K562 (cell line): ENCODE results near the gene CD1E. TPM values are rescaled to one million over a fixed set of nuclear protein-coding genes. Genes with fewer than 3 reads are reported as not detected.

Experiments used
- ATAC-seq: fragments of 200-7000 bp; cut with Tn5 transposase; 3 replicates; pipeline ENCODE4 v1.9.1; 2020; ENCODE audit warnings: moderate library complexity
- BruUV-seq: library from RNA; stranded (reverse); fragments of 400-500 nt; replicated peaks from 2 replicates; lab custom pipeline; 2021; lab: Mats Ljungman, UMichigan
- CTCF ChIA-PET: fragments of 300-600 bp; formaldehyde crosslinking; extraction: SDS; loops from one replicate; lab custom pipeline; 2021; ENCODE audit warnings: low intra/inter-chr PET ratio; lab: Yijun Ruan, JAX
- POLR2A ChIA-PET: fragments of 300-600, 350-650 bp; sonication (Branson Sonifier 250); formaldehyde crosslinking; extraction: SDS; loops from one replicate; lab custom pipeline; 2021; ENCODE audit warnings: antibody characterized with exemption, inconsistent platforms; lab: Yijun Ruan, JAX
- DNase-seq, 4 experiments: peaks; one replicate each; pipeline versions ENCODE4 v3.0.0 to v3.0.0-alpha.2; 2011 to 2018; ENCODE audit warnings: low spot score in 3 of 4, mixed read lengths in 3 of 4; ENCODE audit errors: extremely low read depth in 1 of 4
- FAIRE-seq: peaks from 2 replicates; lab custom pipeline; 2011; peaks lifted over from hg19 to GRCh38; lab: Jason Lieb, UNC
- H2AFZ ChIP-seq: 2 replicates; pipeline ENCODE4 v1.6.0; 2011; ENCODE audit warnings: low read depth, low read length, control low read depth, inconsistent platforms
- H3K27ac ChIP-seq: fragments of 200-600 bp; 3 replicates; pipeline ENCODE4 v1.8.0; 2011; ENCODE audit warnings: low read depth, mild to moderate bottlenecking, control low read depth, inconsistent platforms, low read length, moderate library complexity, mixed read lengths; ENCODE audit errors: extremely low read depth
- H3K27me3 ChIP-seq, 2 experiments: fragments of 300-600 bp in 1 of 2; 2 replicates in 1 of 2; 3 replicates in 1 of 2; pipeline versions ENCODE4 v1.6.0 to v1.8.0; 2011; ENCODE audit warnings: inconsistent platforms in 2 of 2, low read length in 2 of 2, mild to moderate bottlenecking in 1 of 2, mixed read lengths in 1 of 2, moderate library complexity in 1 of 2; ENCODE audit not compliant: control insufficient read depth in 2 of 2, insufficient read depth in 2 of 2
- H3K36me3 ChIP-seq: fragments of 300-600 bp; 3 replicates; pipeline ENCODE4 v1.8.0; 2011; ENCODE audit warnings: mild to moderate bottlenecking, low read length, inconsistent platforms; ENCODE audit not compliant: control insufficient read depth, insufficient read depth
- H3K4me1 ChIP-seq, 2 experiments: fragments of 200-600 bp in 1 of 2; replicated peaks in 1 of 2; 2 replicates in 1 of 2; 3 replicates in 1 of 2; pipeline versions ENCODE4 v1.5.1 to v1.8.0; 2011; ENCODE audit warnings: inconsistent platforms in 2 of 2, low read length in 2 of 2, mild to moderate bottlenecking in 1 of 2, mixed read lengths in 1 of 2, moderate library complexity in 1 of 2; ENCODE audit not compliant: control insufficient read depth in 2 of 2, insufficient read depth in 2 of 2
- H3K4me2 ChIP-seq: 2 replicates; pipeline ENCODE4 v1.6.1; 2011; ENCODE audit warnings: low read length, control low read depth, inconsistent platforms, mixed read lengths; ENCODE audit not compliant: insufficient read depth
- H3K4me3 ChIP-seq: fragments of 200-600 bp; sonication (generic), shearing (Covaris generic); 2 replicates; pipeline ENCODE4 v1.5.1; 2016; ENCODE audit warnings: control low read depth, inconsistent platforms
- H3K79me2 ChIP-seq: fragments of 200-600 bp; 3 replicates; pipeline ENCODE4 v1.8.0; 2011; ENCODE audit warnings: low read length, inconsistent platforms; ENCODE audit not compliant: control insufficient read depth, insufficient read depth
- H3K9ac ChIP-seq, 2 experiments: 2 replicates each; pipeline versions ENCODE4 v1.6.0 to v1.6.1; 2011; ENCODE audit warnings: low read depth in 2 of 2, low read length in 2 of 2, control low read depth in 1 of 2, inconsistent platforms in 1 of 2, mild to moderate bottlenecking in 1 of 2, mixed read lengths in 1 of 2; ENCODE audit not compliant: insufficient read depth in 1 of 2
- H3K9me1 ChIP-seq: one replicate; pipeline ENCODE4 v1.6.0; 2011; ENCODE audit warnings: inconsistent platforms, mild to moderate bottlenecking, low read length, moderate library complexity; ENCODE audit not compliant: control insufficient read depth, insufficient read depth
- H3K9me3 ChIP-seq: replicated peaks from 2 replicates; pipeline ENCODE4 v1.5.1; 2011; ENCODE audit warnings: low read depth, low read length, inconsistent platforms; ENCODE audit not compliant: control insufficient read depth, insufficient read depth
- H4K20me1 ChIP-seq: replicated peaks from 2 replicates; pipeline ENCODE4 v1.6.1; 2011; ENCODE audit warnings: low read length, inconsistent platforms, mixed read lengths; ENCODE audit not compliant: control insufficient read depth, insufficient read depth
- C11orf30 ChIP-seq: fragments of 450-650 bp; IDR thresholded peaks from 2 replicates; pipeline ENCODE4 v1.6.1; 2016; ENCODE audit warnings: low read depth, mild to moderate bottlenecking
- FUS ChIP-seq: fragments of 200-400 bp; formaldehyde crosslinking; optimal IDR thresholded peaks from 2 replicates; pipeline ENCODE3; 2017; ENCODE audit warnings: low read depth, low read length
- HNRNPL ChIP-seq: fragments of 200-400 bp; formaldehyde crosslinking; IDR thresholded peaks from 2 replicates; pipeline ENCODE4 v1.6.1; 2017; ENCODE audit warnings: low read depth, mild to moderate bottlenecking, low read length
- JUNB ChIP-seq: fragments of 450-650 bp; formaldehyde crosslinking; conservative IDR thresholded peaks from 2 replicates; pipeline ENCODE4 v1.4.0; 2020; ENCODE audit warnings: mild to moderate bottlenecking
- JUND ChIP-seq, 2 experiments: IDR thresholded peaks; 2 replicates in 1 of 2; 3 replicates in 1 of 2; pipeline ENCODE4 v1.6.1; 2011; ENCODE audit warnings: borderline replicate concordance in 2 of 2, low read depth in 2 of 2, low read length in 2 of 2, improper control_type of control experiment in 1 of 2, missing biosample characterization in 1 of 2, missing genetic modification characterization in 1 of 2, missing genetic modification reagents in 1 of 2
- KLF6 ChIP-seq: fragments of 250-450 bp; sonication (Bioruptor Pico); IDR thresholded peaks from 2 replicates; pipeline ENCODE4 v1.4.0; 2020; ENCODE audit warnings: mild to moderate bottlenecking, moderate library complexity, borderline replicate concordance
- MYNN ChIP-seq, 2 experiments: sonication (generic); formaldehyde crosslinking in 1 of 2; IDR thresholded peaks; 2 replicates each; pipeline versions ENCODE4 v1.5.0 to v1.6.1; 2016 to 2020; ENCODE audit warnings: antibody characterized with exemption in 1 of 2, missing genetic modification reagents in 1 of 2
- POLR2AphosphoS2 ChIP-seq: IDR thresholded peaks from 2 replicates; pipeline ENCODE4 v1.6.1; 2012; ENCODE audit warnings: low read length, improper control_type of control experiment
- RUNX1 ChIP-seq: sonication (generic); IDR thresholded peaks from 2 replicates; pipeline ENCODE4 v1.6.1; 2016; ENCODE audit warnings: antibody characterized with exemption, low read depth
- SIRT6 ChIP-seq: IDR thresholded peaks from one replicate; pipeline ENCODE4 v1.6.1; 2012; ENCODE audit warnings: low read depth, mild to moderate bottlenecking, control low read depth, inconsistent platforms, low read length, moderate library complexity
- TCF7 ChIP-seq: sonication (generic); IDR thresholded peaks from 2 replicates; pipeline ENCODE4 v1.6.1; 2016; ENCODE audit warnings: antibody characterized with exemption, borderline replicate concordance
- U2AF1 ChIP-seq: fragments of 200-400 bp; formaldehyde crosslinking; optimal IDR thresholded peaks from 2 replicates; pipeline ENCODE3; 2017; ENCODE audit warnings: mild to moderate bottlenecking, low read depth, low read length, moderate library complexity
- WGBS: fragments of 100-300 bp; shearing (Covaris generic); methylation state at CpG from one replicate; pipeline ENCODE4 v1.1.6; 2016; ENCODE audit warnings: low coverage, mixed read lengths; ENCODE audit not compliant: insufficient coverage; ENCODE audit errors: missing lambda C conversion rate; 5-methylcytosine and 5-hydroxymethylcytosine counted together
- in situ Hi-C: fragments of 300-500 bp; cut with MboI; formaldehyde crosslinking; loops from 4 replicates; pipeline ENCODE4 v1.15.0; 2018; ENCODE audit warnings: inconsistent platforms, mixed read lengths
- intact Hi-C: fragments of 100-400 bp; cut with micrococcal nuclease; formaldehyde crosslinking; loops from 2 replicates; pipeline ENCODE4 v1.14.2; 2022
- polyA plus RNA-seq, 8 experiments: library from polyadenylated mRNA; depleted of rRNA in 4 of 8; stranded (reverse) in 5 of 8; unstranded in 3 of 8; fragments of >200 nt; fragmentation: Nextera tagmentation in 2 of 8; fragmentation: Illumina TruSeq in 1 of 8; extraction: Ambion mirVana in 2 of 8; extraction: Trizol in 1 of 8; gene quantifications; 2 replicates each; pipeline versions ENCODE4 v1.2.1 to v1.2.3, GENCODE V29; 2011 to 2014; ENCODE audit warnings: inconsistent platforms in 1 of 8, missing spikeins in 1 of 8
- total RNA-seq, 7 experiments: library from RNA; depleted of rRNA in 6 of 7; stranded (reverse); fragments of >200 nt in 6 of 7; fragmentation: Illumina TruSeq in 2 of 7; extraction: Trizol in 2 of 7; gene quantifications; 2 replicates each; pipeline versions ENCODE4 v1.2.1 to v1.2.3, GENCODE V29; 2011 to 2021; ENCODE audit warnings: low replicate concordance in 1 of 7
- TF ChIP-seq, protein P1 (sequence below): sonication (generic); formaldehyde crosslinking; IDR thresholded peaks from 2 replicates; pipeline ENCODE4 v1.8.1; 2023; ENCODE audit warnings: mild to moderate bottlenecking, missing genetic modification reagents, moderate library complexity
- TF ChIP-seq, protein P2 (sequence below): sonication (generic); formaldehyde crosslinking; IDR thresholded peaks from 2 replicates; pipeline ENCODE4 v1.4.0; 2020; ENCODE audit warnings: mild to moderate bottlenecking, missing genetic modification reagents
- TF ChIP-seq, protein P3 (sequence below), 3 experiments: fragments of 200-800 bp in 1 of 3; sonication (Bioruptor generic) in 1 of 3; sonication (generic) in 1 of 3; formaldehyde crosslinking in 1 of 3; IDR thresholded peaks; 2 replicates each; pipeline versions ENCODE4 v1.6.1 to v1.8.0; 2016 to 2022; ENCODE audit warnings: mild to moderate bottlenecking in 2 of 3, missing compliant biosample characterization in 2 of 3, missing genetic modification characterization in 2 of 3, missing genetic modification reagents in 1 of 3
- TF ChIP-seq, protein P4 (sequence below): fragments of 250-450 bp; sonication (Bioruptor Pico); IDR thresholded peaks from 2 replicates; pipeline ENCODE4 v1.8.0; 2021; ENCODE audit warnings: borderline replicate concordance, mild to moderate bottlenecking, moderate library complexity; ENCODE audit not compliant: poor library complexity, severe bottlenecking

CD1E gene
- total and polyA plus RNA-seq, 9 of the 15 experiments (the other 6 are each of a cell fraction or from before 2014, with no cell fraction given): not detected

DNA sequence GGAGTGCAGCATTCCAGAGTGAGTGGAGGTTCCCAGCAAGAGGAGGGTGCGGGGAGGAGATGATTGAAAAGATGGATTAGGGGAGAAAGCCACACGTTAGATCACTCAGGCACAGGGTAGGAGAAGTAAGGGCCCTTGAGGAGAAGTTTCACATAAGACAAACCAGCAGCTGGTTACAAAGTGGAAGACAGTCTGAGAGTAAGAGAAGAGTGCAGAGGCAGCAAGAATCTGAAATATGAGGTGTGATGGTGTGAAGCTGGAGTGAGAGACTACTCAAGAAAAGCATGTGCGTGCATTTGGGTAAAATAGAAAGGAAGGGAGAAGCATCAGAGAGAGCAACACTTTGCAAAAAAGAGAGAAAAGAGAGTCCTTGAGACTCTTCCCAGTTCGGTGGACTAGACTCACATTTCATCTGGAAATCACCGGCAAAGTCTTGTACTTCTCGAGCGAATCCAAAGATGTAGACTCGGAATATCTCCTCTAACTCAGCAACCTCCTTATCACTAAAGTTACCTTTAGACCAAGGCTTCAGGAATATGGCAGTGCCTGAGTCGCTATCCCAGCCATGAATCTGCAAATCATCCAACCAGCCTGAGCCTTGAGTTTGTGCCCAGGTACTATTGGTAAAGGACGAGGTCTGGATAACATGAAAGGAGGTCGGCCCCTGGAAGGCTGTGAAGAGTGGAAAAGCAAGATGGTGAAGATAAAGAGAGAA, 23.1 kb upstream of the CD1E start:
- Histone ChIP-seq H3K4me2 (no peak overlapping the region), H3K36me3 (no peaks in the 10 kb centered on the region), H2AFZ (no peak overlapping the region), H3K9me1 (no peaks in the 10 kb centered on the region), H3K4me3 (no peak overlapping the region), H3K79me2 (no peaks in the 10 kb centered on the region), H3K4me1 (no peaks in the 10 kb centered on the region), H3K27me3 (no peaks in the 10 kb centered on the region), H3K9ac (no peak overlapping the region), H3K9me3 (no peaks in the 10 kb centered on the region), H4K20me1 (no peaks in the 10 kb centered on the region), H3K27ac (no peak overlapping the region)
- ChIA-PET POLR2A (no interaction called here), CTCF (no interaction called here)
- intact Hi-C loops (no loop called here), in situ Hi-C loops (no loop called here)
- 0% methylated on average over 11 of the region's 11 CpGs for WGBS
- no peak for DNase-seq
- no peak for FAIRE-seq
- no peak for ATAC-seq
- BruUV-seq: no TSS peak
- no peak for TF ChIP-seq MYNN (IDR thresholded peaks at IDR 0.05)
- TF ChIP-seq MYNN (CRISPR knock-in tag; IDR thresholded peaks at IDR 0.05): no peak
- TF ChIP-seq, protein P1, sequence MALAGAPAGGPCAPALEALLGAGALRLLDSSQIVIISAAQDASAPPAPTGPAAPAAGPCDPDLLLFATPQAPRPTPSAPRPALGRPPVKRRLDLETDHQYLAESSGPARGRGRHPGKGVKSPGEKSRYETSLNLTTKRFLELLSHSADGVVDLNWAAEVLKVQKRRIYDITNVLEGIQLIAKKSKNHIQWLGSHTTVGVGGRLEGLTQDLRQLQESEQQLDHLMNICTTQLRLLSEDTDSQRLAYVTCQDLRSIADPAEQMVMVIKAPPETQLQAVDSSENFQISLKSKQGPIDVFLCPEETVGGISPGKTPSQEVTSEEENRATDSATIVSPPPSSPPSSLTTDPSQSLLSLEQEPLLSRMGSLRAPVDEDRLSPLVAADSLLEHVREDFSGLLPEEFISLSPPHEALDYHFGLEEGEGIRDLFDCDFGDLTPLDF: no peak
- TF ChIP-seq U2AF1: no peak
- TF ChIP-seq POLR2AphosphoS2: no peak
- TF ChIP-seq RUNX1: no peak
- no peak for TF ChIP-seq HNRNPL
- no peak for TF ChIP-seq FUS
- TF ChIP-seq, protein P2, sequence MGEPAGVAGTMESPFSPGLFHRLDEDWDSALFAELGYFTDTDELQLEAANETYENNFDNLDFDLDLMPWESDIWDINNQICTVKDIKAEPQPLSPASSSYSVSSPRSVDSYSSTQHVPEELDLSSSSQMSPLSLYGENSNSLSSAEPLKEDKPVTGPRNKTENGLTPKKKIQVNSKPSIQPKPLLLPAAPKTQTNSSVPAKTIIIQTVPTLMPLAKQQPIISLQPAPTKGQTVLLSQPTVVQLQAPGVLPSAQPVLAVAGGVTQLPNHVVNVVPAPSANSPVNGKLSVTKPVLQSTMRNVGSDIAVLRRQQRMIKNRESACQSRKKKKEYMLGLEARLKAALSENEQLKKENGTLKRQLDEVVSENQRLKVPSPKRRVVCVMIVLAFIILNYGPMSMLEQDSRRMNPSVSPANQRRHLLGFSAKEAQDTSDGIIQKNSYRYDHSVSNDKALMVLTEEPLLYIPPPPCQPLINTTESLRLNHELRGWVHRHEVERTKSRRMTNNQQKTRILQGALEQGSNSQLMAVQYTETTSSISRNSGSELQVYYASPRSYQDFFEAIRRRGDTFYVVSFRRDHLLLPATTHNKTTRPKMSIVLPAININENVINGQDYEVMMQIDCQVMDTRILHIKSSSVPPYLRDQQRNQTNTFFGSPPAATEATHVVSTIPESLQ (CRISPR knock-in tag): no peak
- TF ChIP-seq KLF6: no peak
- TF ChIP-seq, protein P3, sequence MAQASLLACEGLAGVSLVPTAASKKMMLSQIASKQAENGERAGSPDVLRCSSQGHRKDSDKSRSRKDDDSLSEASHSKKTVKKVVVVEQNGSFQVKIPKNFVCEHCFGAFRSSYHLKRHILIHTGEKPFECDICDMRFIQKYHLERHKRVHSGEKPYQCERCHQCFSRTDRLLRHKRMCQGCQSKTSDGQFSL (CRISPR knock-in tag; IDR thresholded peaks at IDR 0.05): no peak
- TF ChIP-seq, protein P3 (tag; IDR thresholded peaks at IDR 0.05): no peak
- TF ChIP-seq C11orf30: no peak
- no peak for TF ChIP-seq SIRT6
- no peak for TF ChIP-seq TCF7
- TF ChIP-seq JUND (IDR thresholded peaks at IDR 0.05; ENCODE audit: borderline replicate concordance, low read depth, low read length): no peak
- TF ChIP-seq JUND (tag; IDR thresholded peaks at IDR 0.05; ENCODE audit: borderline replicate concordance, low read depth, low read length): no peak
- TF ChIP-seq, protein P4, sequence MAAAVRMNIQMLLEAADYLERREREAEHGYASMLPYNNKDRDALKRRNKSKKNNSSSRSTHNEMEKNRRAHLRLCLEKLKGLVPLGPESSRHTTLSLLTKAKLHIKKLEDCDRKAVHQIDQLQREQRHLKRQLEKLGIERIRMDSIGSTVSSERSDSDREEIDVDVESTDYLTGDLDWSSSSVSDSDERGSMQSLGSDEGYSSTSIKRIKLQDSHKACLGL (CRISPR knock-in tag): no peak
- no peak for TF ChIP-seq JUNB
